Measurements from ENCODE around the gene TCEA2.
"Not testable (repeated sequence)": the region's sequence is repeated elsewhere in the genome, so short reads cannot be mapped to it uniquely, and the experiment has no call there.

Gene TCEA2

DNA sequence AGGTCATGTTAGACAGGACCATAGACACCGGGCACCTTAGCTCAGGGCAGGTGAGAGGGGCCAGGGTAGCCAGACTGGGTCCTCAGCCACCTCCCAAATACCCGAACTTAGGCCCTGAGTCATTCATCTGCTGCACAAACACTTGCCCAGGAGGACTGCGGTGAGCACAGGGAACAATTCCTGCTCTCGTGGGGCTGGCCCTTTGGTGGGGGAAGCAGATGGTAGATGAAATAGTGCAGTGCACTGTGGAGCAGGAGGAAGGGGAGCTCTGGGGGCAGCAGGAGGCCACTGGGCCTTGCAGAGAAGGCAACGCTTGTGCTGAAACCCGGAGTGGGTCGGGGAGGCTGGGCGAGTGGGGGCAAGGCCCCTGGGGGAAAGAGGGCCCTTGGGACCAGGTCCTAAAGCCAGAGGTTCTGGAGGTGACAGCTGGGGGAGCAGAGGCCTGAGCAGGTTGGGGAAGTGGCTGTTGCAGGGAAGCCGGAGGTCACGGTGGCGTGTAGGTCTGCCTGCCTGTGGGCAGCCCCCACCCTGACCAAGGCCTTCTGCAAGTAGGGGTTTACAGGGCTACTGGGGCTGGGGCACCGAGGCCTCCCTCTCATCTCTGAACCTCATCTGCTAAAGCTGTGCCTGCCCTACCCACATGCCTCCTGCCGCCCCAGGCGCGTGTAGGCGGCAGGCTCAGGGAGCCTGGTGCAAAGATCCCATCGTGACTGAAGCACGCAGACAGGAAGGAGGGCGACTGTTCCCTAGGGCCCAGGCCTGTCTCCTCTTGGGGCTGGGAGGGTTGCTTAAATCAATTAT is 49.0 kb downstream of the TCEA2 start:
- DNase-seq = no peak

DNA sequence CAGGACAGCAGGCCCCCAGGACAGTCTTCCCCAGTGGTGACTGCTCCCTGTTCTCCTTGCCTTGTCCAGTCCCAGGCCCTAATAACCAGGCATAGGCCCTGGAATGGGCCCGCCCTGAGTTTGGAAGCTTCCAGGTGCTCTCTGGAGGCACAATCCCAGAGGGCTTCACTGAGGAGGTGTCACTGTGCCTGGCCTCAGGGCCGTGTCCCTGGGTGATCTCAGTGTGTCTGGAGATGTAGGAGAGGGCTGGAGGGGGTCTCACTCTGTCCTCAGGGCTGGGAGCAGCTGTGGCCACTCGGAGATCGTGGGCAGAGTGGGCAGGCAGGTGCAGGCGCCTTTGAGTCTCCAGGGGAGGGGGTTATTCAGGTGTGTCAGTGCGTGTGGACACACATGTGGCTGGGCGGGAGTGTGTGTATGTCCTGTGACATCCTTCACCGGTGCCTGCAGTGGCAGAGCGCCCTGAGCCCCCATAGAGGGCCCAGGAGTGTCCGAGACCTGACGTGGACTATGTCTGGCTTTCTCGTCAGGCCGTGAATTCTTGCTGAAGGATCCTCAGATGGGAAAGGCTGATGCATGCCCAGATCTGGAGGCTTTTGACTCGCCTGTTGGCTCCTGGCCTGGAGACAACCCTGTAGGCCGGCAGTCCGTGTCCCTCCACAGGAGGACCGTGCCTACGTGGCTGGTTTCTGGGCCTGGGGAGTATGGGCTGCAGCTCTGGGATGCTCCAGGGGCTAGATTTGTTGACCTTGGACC is 49.9 kb downstream of the TCEA2 start:
- no peak for DNase-seq

DNA sequence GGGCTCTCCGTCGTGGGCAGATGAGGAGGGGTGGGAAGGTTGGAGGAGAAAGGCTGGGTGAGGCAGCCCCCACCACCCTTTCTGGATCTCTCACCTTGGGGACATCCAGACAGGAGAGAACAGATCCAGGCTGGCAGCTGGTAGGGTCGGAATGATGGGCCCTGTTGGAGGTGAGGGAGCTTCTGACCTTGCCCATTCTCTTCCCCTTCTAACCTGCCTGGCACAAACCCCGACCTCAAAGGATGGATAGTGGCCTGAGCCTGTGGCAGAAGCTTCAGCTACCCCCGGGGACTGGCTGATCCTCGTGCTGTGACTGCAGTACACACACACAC is 50.4 kb downstream of the TCEA2 start:
- no peak for DNase-seq

DNA sequence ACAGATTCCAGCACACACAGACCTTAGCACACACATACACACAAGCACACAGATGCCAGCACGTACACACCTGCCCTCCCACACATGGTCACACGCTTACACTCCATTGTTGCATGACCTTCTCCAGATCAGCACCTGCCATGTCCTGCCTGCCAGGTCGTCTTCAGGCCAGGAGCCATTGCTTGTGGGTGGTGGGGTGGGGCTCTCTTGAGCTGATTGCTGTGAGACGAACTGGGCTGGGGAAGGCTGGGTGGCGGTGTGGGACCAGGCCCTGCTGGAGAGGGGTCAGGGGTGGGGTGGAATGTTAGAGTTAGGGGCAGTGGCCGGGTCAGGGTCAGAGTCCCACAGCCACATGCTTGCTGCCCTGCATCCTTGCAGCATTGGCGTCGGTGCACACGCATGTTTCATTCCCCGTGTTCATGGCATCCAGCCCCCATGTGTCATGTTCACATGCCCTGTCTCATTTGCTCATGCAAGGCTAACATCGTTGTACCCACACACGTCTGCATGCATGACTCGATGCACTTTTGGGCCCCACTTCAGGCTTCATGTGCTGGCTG is 50.9 kb downstream of the TCEA2 start:
- no peak for DNase-seq

DNA sequence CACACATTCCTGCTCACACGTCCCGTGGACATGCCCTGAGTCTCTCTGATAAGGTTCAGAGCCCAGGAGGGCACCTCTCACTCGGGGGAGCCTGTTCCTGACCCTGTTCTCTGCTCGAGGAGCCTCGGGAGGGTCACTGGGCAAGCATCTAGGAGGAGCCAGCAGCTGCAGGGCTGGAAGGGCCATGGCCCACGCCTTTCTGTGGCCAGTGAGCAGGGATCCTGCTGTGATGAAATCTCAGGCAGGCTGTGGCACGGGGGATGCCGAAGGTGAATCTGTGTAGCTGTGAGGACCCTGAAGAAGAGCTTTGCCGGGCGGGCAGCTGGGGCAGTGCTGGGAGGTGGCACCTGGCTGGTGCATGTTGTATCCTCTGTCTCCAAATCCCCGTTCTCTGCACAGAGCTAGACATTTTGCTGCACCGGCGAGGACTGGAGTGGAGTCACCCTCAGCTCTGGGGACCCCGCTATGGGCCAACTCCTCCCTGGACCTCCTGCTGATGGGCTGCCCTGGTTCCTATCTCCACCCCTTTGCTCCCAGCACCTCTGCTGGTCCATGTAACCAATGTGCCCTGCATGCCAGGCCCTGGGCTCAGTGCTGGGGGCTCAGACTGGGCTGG is 51.5 kb downstream of the TCEA2 start:
- no peak for DNase-seq

DNA sequence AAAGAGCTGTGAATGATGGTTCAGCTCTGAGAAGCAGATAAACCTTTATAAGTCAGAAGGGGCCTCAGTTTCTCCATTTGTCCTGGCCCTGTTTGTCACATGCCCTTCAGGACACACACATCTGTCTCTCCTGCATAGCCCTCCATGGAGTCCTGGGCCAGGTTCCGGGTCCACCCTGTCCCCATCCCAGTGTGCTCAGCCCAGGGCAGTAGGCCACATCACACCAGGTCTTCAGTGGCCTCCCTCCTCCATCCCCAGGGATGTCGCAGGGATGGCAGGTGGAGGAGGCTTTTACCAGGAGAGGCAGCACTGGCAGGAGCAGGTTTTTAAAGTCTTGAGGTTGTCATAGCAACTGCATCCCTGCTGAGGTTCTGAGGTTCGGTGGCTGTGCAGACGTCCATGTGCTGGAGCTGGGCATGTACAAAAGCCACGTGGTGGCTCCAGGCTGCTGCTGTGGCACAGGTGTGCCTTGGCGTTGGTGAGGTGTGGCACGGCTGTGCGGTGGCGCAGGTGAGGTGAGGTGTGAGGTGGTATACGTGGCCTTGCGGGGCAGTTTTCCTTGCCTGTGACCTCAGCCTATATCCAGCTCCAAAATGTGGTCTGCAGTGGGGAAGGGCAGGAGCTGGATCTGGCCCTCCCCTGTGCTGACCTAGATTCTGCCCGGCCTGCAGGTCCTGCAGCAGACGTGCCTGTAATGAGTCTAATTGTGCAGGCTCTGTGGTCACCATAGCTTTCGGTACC is 52.3 kb downstream of the TCEA2 start:
- no peak for DNase-seq

DNA sequence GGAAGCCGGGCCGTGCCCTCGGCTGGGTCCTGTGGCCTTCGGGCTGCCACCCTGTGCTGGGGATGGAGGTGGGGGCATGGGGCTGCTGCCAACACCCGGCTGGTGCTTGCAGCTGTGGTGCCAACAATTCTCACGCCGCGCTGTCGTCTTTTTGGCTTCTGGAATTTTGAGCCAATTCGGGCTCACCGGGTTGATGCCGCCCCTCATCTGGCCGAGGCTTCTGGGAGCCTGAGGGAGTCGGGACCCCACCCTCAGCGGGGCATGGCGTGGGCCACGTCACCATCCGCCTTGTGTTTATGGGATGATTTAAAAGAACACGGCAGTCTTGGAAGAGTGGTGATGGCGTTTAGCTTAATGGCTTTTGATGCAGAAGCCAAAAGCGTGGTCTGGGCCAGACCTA is 53.0 kb downstream of the TCEA2 start:
- no peak for DNase-seq

DNA sequence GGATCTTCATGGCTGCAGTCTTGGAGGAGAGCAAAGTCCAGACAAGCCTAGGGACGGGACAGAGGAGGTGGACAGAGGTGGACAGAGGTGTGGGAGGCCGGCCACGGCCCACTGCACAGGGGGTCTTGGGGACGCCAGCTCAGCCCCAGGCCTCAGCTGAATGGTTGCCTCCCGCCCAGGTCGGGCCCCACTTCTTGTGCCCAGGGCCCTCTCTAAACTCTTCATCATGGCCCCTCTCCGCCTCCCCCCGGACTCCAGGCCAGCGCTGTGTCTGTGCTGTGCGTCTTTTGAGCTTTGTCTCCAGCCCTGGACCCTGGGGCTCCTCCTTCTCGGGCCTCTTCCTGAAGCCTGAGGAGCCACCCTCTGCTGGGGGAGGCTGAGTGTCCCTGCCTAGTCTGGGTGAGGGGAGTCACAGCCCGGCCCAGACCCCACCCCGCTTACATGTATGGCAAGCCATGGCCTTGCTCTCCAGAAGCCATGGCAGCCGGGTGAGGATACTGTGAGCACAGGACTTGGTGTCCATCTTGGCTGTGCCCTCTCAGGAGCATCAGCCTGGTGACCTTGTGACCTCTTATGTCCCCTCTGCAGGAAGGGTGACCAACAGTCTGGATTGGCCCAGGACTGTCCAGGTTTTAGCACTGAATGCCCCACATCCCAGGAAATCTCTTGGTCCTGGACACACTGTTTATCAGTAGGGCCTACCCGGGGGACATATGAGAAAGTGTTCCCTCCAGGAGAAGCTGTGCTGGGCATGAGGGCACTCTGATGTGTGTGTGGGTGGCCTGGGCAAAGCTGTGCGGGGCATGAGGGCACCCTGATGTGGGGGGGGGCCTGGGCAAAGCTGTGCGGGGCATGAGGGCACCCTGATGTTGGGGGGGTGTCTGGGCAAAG is 53.8 kb downstream of the TCEA2 start:
- no peak for DNase-seq

DNA sequence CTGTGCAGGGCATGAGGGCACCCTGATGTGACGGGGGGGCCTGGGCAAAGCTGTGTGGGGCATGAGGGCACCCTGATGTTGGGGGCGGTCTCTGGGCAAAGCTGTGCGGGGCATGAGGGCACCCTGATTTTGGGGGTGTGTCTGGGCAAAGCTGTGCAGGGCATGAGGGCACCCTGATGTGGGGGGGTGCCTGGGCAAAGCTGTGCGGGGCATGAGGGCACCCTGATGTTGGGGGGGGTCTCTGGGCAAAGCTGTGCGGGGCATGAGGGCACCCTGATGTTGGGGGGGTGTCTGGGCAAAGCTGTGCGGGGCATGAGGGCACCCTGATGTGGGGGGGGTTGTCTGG is 54.4 kb downstream of the TCEA2 start:
- not testable (repeated sequence) for DNase-seq

DNA sequence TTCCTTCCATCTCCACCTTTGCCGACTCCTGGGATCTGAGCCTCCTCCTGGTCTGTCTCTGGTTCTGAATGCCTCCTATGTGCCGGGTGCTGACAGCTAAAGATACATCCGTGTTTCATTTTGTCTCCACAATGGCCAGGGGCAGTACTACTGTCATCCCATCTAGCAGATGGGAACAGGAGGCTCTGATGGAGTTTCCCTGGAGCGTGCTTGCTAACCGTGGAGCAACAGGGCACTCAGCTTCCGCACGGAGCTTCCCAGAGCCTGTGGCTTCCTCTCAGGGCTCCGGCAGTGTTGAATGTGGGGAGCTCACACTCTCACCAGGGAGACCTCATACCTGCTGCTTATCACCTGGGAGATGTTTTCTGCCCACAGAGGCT is 56.3 kb downstream of the TCEA2 start:
- DNase-seq = no peak

DNA sequence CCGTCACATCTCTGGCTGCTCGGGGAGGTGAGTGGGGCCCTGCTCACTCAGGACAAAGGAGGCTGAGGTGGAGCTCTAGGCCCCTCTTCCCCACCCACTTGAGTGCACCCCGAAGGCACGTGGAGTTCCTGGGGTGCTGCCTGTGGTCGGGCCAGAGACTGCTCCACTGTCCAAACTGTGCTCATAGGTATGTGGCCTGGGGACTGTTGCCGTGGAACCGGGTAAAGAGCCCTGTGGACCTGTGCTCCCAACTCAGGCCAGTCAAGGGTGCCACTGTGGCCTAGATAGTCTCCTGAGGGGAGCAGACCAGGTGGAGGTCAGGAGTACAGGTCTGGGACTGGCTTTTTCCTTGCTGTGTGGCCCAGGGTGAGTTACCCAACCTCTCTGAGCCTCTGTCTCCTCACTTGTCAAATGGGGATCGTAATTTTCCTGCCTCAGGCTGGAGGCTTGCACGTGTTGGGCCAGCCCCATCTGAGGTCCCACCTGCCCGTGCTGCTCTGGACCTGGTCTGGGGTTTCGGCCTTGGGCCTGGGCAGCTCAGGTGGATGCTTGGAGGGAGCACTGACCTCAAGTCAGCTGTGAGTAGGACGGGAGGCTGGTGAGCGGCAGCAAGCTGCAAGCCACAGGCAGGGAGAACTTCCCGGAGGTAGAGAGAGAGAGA is 56.8 kb downstream of the TCEA2 start:
- DNase-seq = no peak

DNA sequence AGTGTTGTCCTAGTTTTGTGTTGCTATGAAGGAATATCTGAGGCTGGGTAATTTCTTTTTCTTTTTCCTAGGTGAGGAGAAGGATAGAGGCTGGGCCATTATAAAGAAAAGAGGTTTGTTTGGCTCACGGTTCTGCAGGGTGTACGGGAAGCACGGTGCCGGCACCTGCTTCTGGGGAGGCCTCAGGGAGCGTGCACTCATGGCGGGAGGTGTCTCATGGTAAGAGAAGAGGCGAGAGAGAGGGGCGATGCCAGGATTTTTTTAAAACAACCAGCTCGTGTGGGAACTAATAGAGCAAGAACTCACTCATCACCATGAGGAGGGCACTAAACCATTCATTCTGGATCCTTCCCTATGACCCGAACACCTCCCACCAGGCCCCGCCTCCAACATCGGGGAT is 58.6 kb downstream of the TCEA2 start:
- DNase-seq = no peak

Data from activated CD4-positive, alpha-beta T cell treated with anti-CD3 and anti-CD28 coated beads, Interleukin-2, amount 50 U/mL, for 1 hour (primary cell).